Endothelial cell of umbilical vein (primary cell): ENCODE data around the gene SPRY1. TPM values are rescaled to one million over a fixed set of nuclear protein-coding genes. Genes with fewer than 3 reads are reported as not detected.

Experiments used
- BruUV-seq: library from RNA; stranded (reverse); fragments of 400-500 nt; replicated peaks from 2 replicates; lab custom pipeline; 2021; lab: Mats Ljungman, UMichigan
- CTCF ChIA-PET: fragments of 300-600, 350-600 bp; sonication (Branson Sonifier 250); formaldehyde crosslinking; loops from one replicate; lab custom pipeline; 2021; ENCODE audit warnings: antibody characterized with exemption, inconsistent platforms; lab: Charles Lee
- POLR2A ChIA-PET: fragments of 300-600, 350-600 bp; sonication (Branson Sonifier 250); formaldehyde crosslinking; loops from one replicate; lab custom pipeline; 2021; ENCODE audit warnings: antibody characterized with exemption, inconsistent platforms; lab: Charles Lee
- DNase-seq: peaks from one replicate; pipeline ENCODE4 v3.0.0-alpha.2; 2011; ENCODE audit warnings: low read depth, low spot score
- FAIRE-seq: peaks from 2 replicates; lab custom pipeline; 2011; peaks lifted over from hg19 to GRCh38; lab: Jason Lieb, UNC
- H2AFZ ChIP-seq: 2 replicates; pipeline ENCODE4 v1.6.0; 2012; ENCODE audit warnings: low read depth, low read length, control low read depth, inconsistent platforms
- H3K27ac ChIP-seq: 2 replicates; pipeline ENCODE4 v1.5.1; 2011; ENCODE audit warnings: low read depth, mild to moderate bottlenecking, control low read depth, low read length, moderate library complexity; ENCODE audit not compliant: insufficient read depth
- H3K27me3 ChIP-seq, 2 experiments: 2 replicates each; pipeline versions ENCODE4 v1.6.0 to v1.6.1; 2011; ENCODE audit warnings: low read length in 2 of 2, mixed read lengths in 1 of 2; ENCODE audit not compliant: control insufficient read depth in 2 of 2, insufficient read depth in 2 of 2
- H3K36me3 ChIP-seq, 2 experiments: 2 replicates in 1 of 2; 3 replicates in 1 of 2; pipeline ENCODE4 v1.5.1; 2011; ENCODE audit warnings: low read length in 2 of 2, mild to moderate bottlenecking in 1 of 2, moderate library complexity in 1 of 2; ENCODE audit not compliant: control insufficient read depth in 2 of 2, insufficient read depth in 2 of 2; ENCODE audit errors: extremely low read depth in 1 of 2
- H3K4me1 ChIP-seq: 3 replicates; pipeline ENCODE4 v1.5.1; 2011; ENCODE audit warnings: mild to moderate bottlenecking, low read length; ENCODE audit not compliant: control insufficient read depth, insufficient read depth; ENCODE audit errors: extremely low read depth
- H3K4me2 ChIP-seq: 2 replicates; pipeline ENCODE4 v1.6.1; 2011; ENCODE audit warnings: low read length, control low read depth, mixed read lengths; ENCODE audit not compliant: insufficient read depth
- H3K4me3 ChIP-seq, 3 experiments: fragments of 200-600 bp in 1 of 3; sonication (generic), shearing (Covaris generic) in 1 of 3; replicated peaks in 1 of 3; 2 replicates each; pipeline ENCODE4 v1.5.1; 2011 to 2016; ENCODE audit warnings: control low read depth in 3 of 3, low read length in 3 of 3, mild to moderate bottlenecking in 2 of 3, inconsistent platforms in 1 of 3, low read depth in 1 of 3, moderate library complexity in 1 of 3; ENCODE audit not compliant: insufficient read depth in 1 of 3
- H3K79me2 ChIP-seq: 2 replicates; pipeline ENCODE4 v1.6.0; 2012; ENCODE audit warnings: low read length, inconsistent platforms; ENCODE audit not compliant: control insufficient read depth, insufficient read depth
- H3K9ac ChIP-seq: replicated peaks from 2 replicates; pipeline ENCODE3; 2011; ENCODE audit warnings: low read length, control low read depth; ENCODE audit not compliant: insufficient read depth; ENCODE audit errors: extremely low read depth
- H3K9me1 ChIP-seq: replicated peaks from 3 replicates; pipeline ENCODE4 v1.6.0; 2011; ENCODE audit warnings: mild to moderate bottlenecking, low read length; ENCODE audit not compliant: control insufficient read depth, insufficient read depth; ENCODE audit errors: extremely low read depth
- H3K9me3 ChIP-seq: replicated peaks from 2 replicates; pipeline ENCODE4 v1.5.1; 2012; ENCODE audit warnings: low read length, inconsistent platforms; ENCODE audit not compliant: control insufficient read depth, insufficient read depth
- H4K20me1 ChIP-seq: replicated peaks from 2 replicates; pipeline ENCODE3; 2011; ENCODE audit warnings: mild to moderate bottlenecking, low read length; ENCODE audit not compliant: control insufficient read depth, insufficient read depth; ENCODE audit errors: extremely low read depth
- CTCF ChIP-seq, 2 donors: IDR thresholded peaks; 1 replicate in 1 of 2; 2 replicates in 1 of 2; pipeline ENCODE4 v1.5.1; 2011; ENCODE audit warnings: low read length in 2 of 2, mild to moderate bottlenecking in 2 of 2, moderate library complexity in 2 of 2, control low read depth in 1 of 2, inconsistent platforms in 1 of 2, low read depth in 1 of 2; ENCODE audit not compliant: insufficient read depth in 1 of 2; ENCODE audit errors: extremely low read depth in 1 of 2
- EZH2 ChIP-seq: IDR thresholded peaks from 2 replicates; pipeline ENCODE4 v1.6.1; 2012; ENCODE audit warnings: borderline replicate concordance, low read depth, mild to moderate bottlenecking, moderate library complexity, low read length, inconsistent platforms; ENCODE audit not compliant: severe bottlenecking
- FOS ChIP-seq: IDR thresholded peaks from 2 replicates; pipeline ENCODE4 v1.6.1; 2011; ENCODE audit warnings: mild to moderate bottlenecking, low read length, moderate library complexity, borderline replicate concordance; ENCODE audit not compliant: insufficient read depth
- GATA2 ChIP-seq: IDR thresholded peaks from 2 replicates; pipeline ENCODE4 v1.7.0; 2011; ENCODE audit warnings: low read depth, mild to moderate bottlenecking, moderate library complexity, mixed read lengths, low read length; ENCODE audit not compliant: insufficient read length, insufficient read depth
- JUN ChIP-seq: IDR thresholded peaks from 2 replicates; pipeline ENCODE4 v1.6.1; 2011; ENCODE audit warnings: borderline replicate concordance, low read depth; ENCODE audit not compliant: insufficient read length, insufficient read depth
- MAX ChIP-seq: IDR thresholded peaks from 2 replicates; pipeline ENCODE4 v1.6.1; 2011; ENCODE audit not compliant: insufficient read depth, insufficient read length
- MYC ChIP-seq: IDR thresholded peaks from one replicate; pipeline ENCODE4 v1.6.1; 2011; ENCODE audit warnings: mild to moderate bottlenecking, low read depth, low read length
- POLR2A ChIP-seq: IDR thresholded peaks from 2 replicates; pipeline ENCODE4 v1.6.1; 2012; ENCODE audit warnings: low read depth, mild to moderate bottlenecking, control low read depth, low read length
- POLR2AphosphoS5 ChIP-seq: IDR thresholded peaks from 2 replicates; pipeline ENCODE4 v1.6.1; 2012; ENCODE audit warnings: low read depth, mild to moderate bottlenecking, control low read depth, low read length, moderate library complexity; ENCODE audit not compliant: insufficient read depth
- dilution Hi-C: fragments of 300-500 bp; cut with MboI; formaldehyde crosslinking; loops from one replicate; pipeline ENCODE4 v1.15.0; 2019; ENCODE audit warnings: low sequenced_read_pairs; ENCODE audit not compliant: extremely low pct_ligation_motif_present
- intact Hi-C: fragments of 100-400 bp; cut with micrococcal nuclease; formaldehyde crosslinking; loops from one replicate; pipeline ENCODE4 v1.10.0; 2022
- polyA plus RNA-seq, 4 experiments: library from polyadenylated mRNA; depleted of rRNA in 3 of 4; stranded (reverse) in 3 of 4; unstranded in 1 of 4; fragments of >200 nt; gene quantifications; 2 replicates each; pipeline versions ENCODE4 v1.2.1 to v1.2.3, GENCODE V29; 2011 to 2012; ENCODE audit warnings: missing spikeins in 1 of 4
- total RNA-seq: library from RNA; stranded (reverse); gene quantifications from 2 replicates; pipeline ENCODE4 v1.2.3, GENCODE V29; 2021

Gene SPRY1
- total and polyA plus RNA-seq, 2 donors (not counting 3 experiments of a cell fraction or from before 2014, with no cell fraction given): 14.1 to 43.7 TPM

- TF ChIP-seq EZH2: no peak
- TF ChIP-seq MAX: peak; percentile 24
- no peak for TF ChIP-seq CTCF (IDR thresholded peaks at IDR 0.05; ENCODE audit: extremely low read depth in 1 of 2, insufficient read depth in 1 of 2, low read depth in 1 of 2, low read length in 2 of 2)
- peak; percentile 27 for TF ChIP-seq FOS
- TF ChIP-seq POLR2AphosphoS5: peak; percentile 83
- peak; percentile 24 for TF ChIP-seq POLR2A
- peak; percentile 22 for TF ChIP-seq MYC
- TF ChIP-seq JUN: peak; percentile 43
- TF ChIP-seq GATA2: peak; percentile 91
- POLR2A ChIA-PET: no interaction called here
- BruUV-seq: no TSS peak
Measured at GRCh38 chr4:123386609-123387008, 10.0 kb upstream of the SPRY1 start.

More at GRCh38 chr4:123386609-123387008, 10.0 kb upstream of the SPRY1 start:
- H3K9me1 ChIP-seq: no peaks in the 10 kb centered on the region
- DNase-seq: peak; percentile 95
- no peaks in the 10 kb centered on the region for H3K27me3 ChIP-seq
- no peaks in the 10 kb centered on the region for H3K79me2 ChIP-seq
- dilution Hi-C loops (no loop called here), intact Hi-C loops (loop anchor here (1.0 to 5.0 kb wide), 3 partner anchors 25 to 134 kb away; no protein-coding TSS in a partner anchor)
- no peaks in the 10 kb centered on the region for H3K9me3 ChIP-seq
- H3K9ac ChIP-seq: peak overlapping the region; percentile 65
- no peak overlapping the region for H3K4me3 ChIP-seq
- CTCF ChIA-PET: interaction anchor here (1.2 to 3.3 kb wide), 3 partner anchors 10 to 259 kb away, joined by 4 to 10 read pairs (median 4); partner anchors contain the start of gene SPRY1
- H3K27ac ChIP-seq: peak overlapping the region; percentile 77
- H3K4me1 ChIP-seq: peaks cover 26% of the 10 kb centered on the region
- H4K20me1 ChIP-seq: no peaks in the 10 kb centered on the region
- H3K36me3 ChIP-seq: no peaks in the 10 kb centered on the region
- H3K4me2 ChIP-seq: peak overlapping the region; percentile 24
- H2AFZ ChIP-seq: no peak overlapping the region
- FAIRE-seq: peak; percentile 94
